ENCODE data around the gene FNDC1. TPM values are rescaled to one million over a fixed set of nuclear protein-coding genes. Genes with fewer than 3 reads are reported as not detected.

The FNDC1 gene
- total RNA-seq, 1 experiment from 2014 or later, result not detected

GRCh38 chr6:159125951-159126352 lies 43.2 kb upstream of the FNDC1 start:
- Histone ChIP-seq H3K79me2 (ENCODE audit: low read length) (no peaks in the 10 kb centered on the region), H3K9me2 (replicated peaks; ENCODE audit: low read length) (no peaks in the 10 kb centered on the region), H3K36me3 (ENCODE audit: low read depth, low read length) (no peaks in the 10 kb centered on the region), H3F3A (ENCODE audit: low read length, unreplicated experiment) (no peaks in the 10 kb centered on the region), H3K4me2 (ENCODE audit: low read length) (no peak overlapping the region), H4K20me1 (ENCODE audit: low read length) (no peaks in the 10 kb centered on the region), H3K9ac (ENCODE audit: low read length) (no peak overlapping the region), H3K27ac (ENCODE audit: low read length) (no peak overlapping the region), H3K27me3 (ENCODE audit: low read length) (peaks cover 8% of the 10 kb centered on the region), H3K9me3 (ENCODE audit: low read length) (no peaks in the 10 kb centered on the region), H2AFZ (ENCODE audit: low read length) (no peak overlapping the region), H3K4me3 (ENCODE audit: low read length) (no peak overlapping the region), H3K4me1 (ENCODE audit: insufficient read depth, low read length) (no peaks in the 10 kb centered on the region)
- POLR2A ChIA-PET (ENCODE audit: unreplicated experiment), result no interaction called here
- BruUV-seq (replicated peaks), result no TSS peak
- CTCF ChIA-PET, result interaction anchor here (0.5 kb wide), 1 partner anchor 18 kb away, joined by 8 read pairs; no protein-coding TSS in a partner anchor
- TF ChIP-seq EZH2phosphoT487 (IDR thresholded peaks at IDR 0.05; ENCODE audit: borderline replicate concordance, low read length) (no peak), CTCF (conservative IDR thresholded peaks at IDR 0.05; ENCODE audit: low read depth, low read length) (no peak), EZH2 (IDR thresholded peaks at IDR 0.05; ENCODE audit: low read length, unreplicated experiment) (no peak)
- intact Hi-C loops (cut with micrococcal nuclease), result no loop called here
- DNase-seq, result no peak
- ATAC-seq, result no peak

GRCh38 chr6:159126590-159126989 lies 42.6 kb upstream of the FNDC1 start:
- H3K4me1 ChIP-seq (ENCODE audit: insufficient read depth, low read length), result no peaks in the 10 kb centered on the region
- no peaks in the 10 kb centered on the region for H3F3A ChIP-seq (ENCODE audit: low read length, unreplicated experiment)
- DNase-seq, result no peak
- no peaks in the 10 kb centered on the region for H3K79me2 ChIP-seq (ENCODE audit: low read length)
- H3K9ac ChIP-seq (ENCODE audit: low read length), result no peak overlapping the region
- ChIA-PET CTCF (no interaction called here), POLR2A (ENCODE audit: unreplicated experiment) (no interaction called here)
- no peak overlapping the region for H3K4me3 ChIP-seq (ENCODE audit: low read length)
- no peaks in the 10 kb centered on the region for H4K20me1 ChIP-seq (ENCODE audit: low read length)
- intact Hi-C loops (cut with micrococcal nuclease), result no loop called here
- H3K9me2 ChIP-seq (replicated peaks; ENCODE audit: low read length), result no peaks in the 10 kb centered on the region
- no peaks in the 10 kb centered on the region for H3K36me3 ChIP-seq (ENCODE audit: low read depth, low read length)
- no peak overlapping the region for H2AFZ ChIP-seq (ENCODE audit: low read length)
- ATAC-seq, result no peak
- no peaks in the 10 kb centered on the region for H3K9me3 ChIP-seq (ENCODE audit: low read length)
- no TSS peak for BruUV-seq (replicated peaks)
- no peak overlapping the region for H3K27ac ChIP-seq (ENCODE audit: low read length)
- TF ChIP-seq EZH2phosphoT487 (IDR thresholded peaks at IDR 0.05; ENCODE audit: borderline replicate concordance, low read length) (no peak), EZH2 (IDR thresholded peaks at IDR 0.05; ENCODE audit: low read length, unreplicated experiment) (no peak), CTCF (conservative IDR thresholded peaks at IDR 0.05; ENCODE audit: low read depth, low read length) (no peak)
- no peak overlapping the region for H3K4me2 ChIP-seq (ENCODE audit: low read length)
- H3K27me3 ChIP-seq (ENCODE audit: low read length), result peaks cover 8% of the 10 kb centered on the region

GRCh38 chr6:159127701-159128100 lies 41.5 kb upstream of the FNDC1 start:
- TF ChIP-seq EZH2phosphoT487 (IDR thresholded peaks at IDR 0.05; ENCODE audit: borderline replicate concordance, low read length), result no peak
- TF ChIP-seq CTCF (conservative IDR thresholded peaks at IDR 0.05; ENCODE audit: low read depth, low read length), result no peak
- no peak for TF ChIP-seq EZH2 (IDR thresholded peaks at IDR 0.05; ENCODE audit: low read length, unreplicated experiment)
- Histone ChIP-seq H3K79me2 (ENCODE audit: low read length) (no peaks in the 10 kb centered on the region), H3K9ac (ENCODE audit: low read length) (no peak overlapping the region), H3K4me1 (ENCODE audit: insufficient read depth, low read length) (no peaks in the 10 kb centered on the region), H3K36me3 (ENCODE audit: low read depth, low read length) (no peaks in the 10 kb centered on the region), H3K9me2 (replicated peaks; ENCODE audit: low read length) (no peaks in the 10 kb centered on the region), H3K4me3 (ENCODE audit: low read length) (no peak overlapping the region), H3K9me3 (ENCODE audit: low read length) (no peaks in the 10 kb centered on the region), H4K20me1 (ENCODE audit: low read length) (no peaks in the 10 kb centered on the region), H3K4me2 (ENCODE audit: low read length) (no peak overlapping the region), H3K27me3 (ENCODE audit: low read length) (peaks cover 8% of the 10 kb centered on the region), H3K27ac (ENCODE audit: low read length) (no peak overlapping the region), H2AFZ (ENCODE audit: low read length) (no peak overlapping the region), H3F3A (ENCODE audit: low read length, unreplicated experiment) (no peaks in the 10 kb centered on the region)
- DNase-seq (no peak), ATAC-seq (no peak)
- ChIA-PET POLR2A (ENCODE audit: unreplicated experiment) (no interaction called here), CTCF (no interaction called here)
- BruUV-seq (replicated peaks), result no TSS peak
- intact Hi-C loops (cut with micrococcal nuclease), result no loop called here
